ENCODE results near the gene SUPT4H1.
"Not testable (repeated sequence)": the region's sequence is repeated elsewhere in the genome, so short reads cannot be mapped to it uniquely, and the experiment has no call there.

Gene SUPT4H1

DNA sequence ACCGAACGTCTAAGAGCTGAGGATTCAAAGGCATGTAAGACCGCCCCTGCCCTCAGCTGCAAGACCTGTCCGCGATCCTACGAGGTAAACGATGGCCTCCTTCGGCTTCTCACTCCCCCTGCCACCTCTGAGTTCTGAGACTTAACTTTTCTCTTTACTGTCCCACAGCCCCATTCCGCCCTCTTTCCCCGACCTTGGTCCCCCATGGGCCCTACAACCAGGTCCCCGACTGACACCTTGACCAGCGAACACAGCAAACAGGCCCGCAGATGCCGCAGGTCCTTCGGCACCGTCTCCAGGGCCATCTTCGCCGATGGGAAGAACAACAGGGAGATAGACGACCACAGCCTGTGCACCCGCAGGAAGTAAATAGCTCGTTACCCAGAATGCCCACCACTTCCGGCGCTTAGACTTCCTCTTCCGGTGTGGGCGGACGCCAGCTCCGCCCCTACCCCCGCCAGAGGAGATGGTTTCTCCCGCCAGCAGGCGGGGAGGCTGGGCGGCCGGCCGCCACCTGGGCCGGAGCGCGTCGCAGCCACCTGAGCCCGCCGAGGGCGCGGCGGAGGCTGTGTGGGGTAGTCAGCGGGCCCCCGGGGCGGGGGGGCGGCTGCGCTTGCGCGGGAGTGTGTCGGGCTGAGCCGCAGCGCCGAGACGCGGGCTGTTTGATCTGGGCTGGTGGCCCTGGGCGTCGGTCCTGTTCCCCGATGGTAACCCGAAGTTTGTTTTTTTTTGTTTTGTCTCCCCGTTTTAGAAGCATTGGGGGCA is at the start of gene SUPT4H1:
Gene SUPT4H1 (minus strand): TSS at position 371 of the 765 bp plus-strand sequence. CDS start 66 bp downstream, at position 305.
- peak; percentile 95 for DNase-seq

DNA sequence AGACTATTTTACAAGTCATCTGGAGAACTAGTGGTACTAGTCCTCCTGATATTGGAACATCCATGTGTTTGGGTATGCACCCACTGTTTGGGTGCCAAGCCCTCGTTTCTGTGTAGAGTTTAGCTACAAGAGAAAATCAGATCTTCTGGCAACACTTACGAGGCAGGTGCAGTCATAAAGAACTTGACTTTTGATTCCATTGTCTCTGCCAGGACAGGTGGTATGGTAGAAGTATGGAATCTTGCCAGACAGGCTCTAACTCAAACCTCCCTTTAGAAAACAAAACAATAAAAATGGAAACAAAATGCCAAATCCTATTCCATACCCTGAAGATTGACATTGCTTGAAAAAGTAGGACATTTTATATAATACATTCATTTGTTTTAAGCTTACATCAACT is 49.3 kb upstream of the SUPT4H1 start:
- no peak for DNase-seq

DNA sequence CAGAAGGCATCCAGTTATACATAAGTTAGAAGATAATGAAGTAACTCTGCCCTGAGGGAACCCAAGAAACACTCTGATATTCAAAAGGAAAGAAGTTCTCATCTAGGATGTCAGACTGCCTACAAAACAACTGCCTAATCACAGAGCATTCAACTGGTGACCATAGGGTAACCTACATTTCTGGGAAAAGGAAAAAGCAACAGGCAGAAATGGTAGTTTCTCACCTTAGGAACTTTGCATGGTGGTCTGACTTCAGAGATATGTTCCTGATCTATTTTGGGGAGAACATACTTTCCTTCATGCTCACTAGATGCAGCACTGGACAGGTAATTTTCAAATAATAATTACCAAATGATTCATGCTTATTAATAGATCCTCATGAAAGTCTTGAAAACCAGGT is 48.8 kb upstream of the SUPT4H1 start:
- DNase-seq = no peak

- DNase-seq = no peak
Observed at GRCh38 chr17:58399974-58400373, 48.0 kb upstream of the SUPT4H1 start.

- no peak for DNase-seq
Observed at GRCh38 chr17:58398574-58399266, 46.7 kb upstream of the SUPT4H1 start.

- DNase-seq = not testable (repeated sequence)
Observed at GRCh38 chr17:58397421-58397820, 45.4 kb upstream of the SUPT4H1 start.

DNA sequence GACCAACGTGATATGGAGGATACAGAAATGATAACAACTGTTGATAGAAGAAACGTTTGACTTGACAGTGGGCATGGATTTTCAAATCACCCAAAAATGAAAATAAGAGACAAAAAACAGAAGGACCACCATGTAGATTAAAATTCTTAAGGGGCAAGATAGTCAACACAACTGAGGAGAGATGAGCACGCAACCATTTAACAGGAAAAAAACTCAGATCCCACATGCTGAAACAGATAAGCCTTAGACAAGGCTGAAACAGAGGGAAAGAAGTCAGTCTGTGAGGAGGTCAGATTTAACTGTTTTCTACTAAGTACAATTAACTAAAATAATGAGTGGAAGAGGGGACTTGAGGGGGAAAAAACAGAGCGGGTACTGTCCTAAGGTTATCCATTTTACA is 44.2 kb upstream of the SUPT4H1 start:
- DNase-seq = no peak

DNA sequence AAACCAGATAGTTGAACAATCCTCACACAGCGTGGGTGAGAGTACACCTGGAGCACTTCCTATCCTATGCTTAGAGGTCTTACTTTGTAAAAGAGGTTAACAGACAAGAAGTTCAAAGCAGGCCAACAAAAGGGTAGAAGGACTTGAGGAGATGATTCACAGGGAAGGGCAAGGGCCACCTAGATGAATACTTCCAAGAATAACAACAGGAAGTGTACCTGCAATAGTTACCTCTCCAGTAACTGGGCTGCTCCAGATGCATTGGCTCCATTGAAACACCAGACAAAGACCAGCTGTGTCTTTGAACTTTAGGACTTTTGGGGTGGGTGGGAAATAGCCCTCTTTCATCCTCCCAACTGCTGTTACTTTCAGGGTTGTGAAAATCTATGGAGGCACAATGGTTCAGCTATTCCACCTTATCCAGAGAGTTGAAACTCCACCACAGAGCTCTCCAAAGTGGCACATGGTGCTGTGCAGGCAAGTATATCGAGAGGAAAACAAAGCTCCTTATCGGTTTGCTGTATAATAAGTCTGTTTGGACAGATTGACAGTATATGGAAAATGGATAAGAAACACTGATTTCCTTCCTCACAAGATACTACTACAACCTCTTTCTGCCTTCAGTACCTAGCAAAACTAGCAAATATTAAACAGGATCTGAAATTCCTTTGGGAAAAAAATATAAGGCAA is 42.7 kb upstream of the SUPT4H1 start:
- DNase-seq = no peak

GRCh38 chr17:58391302-58391984 is 39.4 kb upstream of the SUPT4H1 start:
- no peak for DNase-seq

DNA sequence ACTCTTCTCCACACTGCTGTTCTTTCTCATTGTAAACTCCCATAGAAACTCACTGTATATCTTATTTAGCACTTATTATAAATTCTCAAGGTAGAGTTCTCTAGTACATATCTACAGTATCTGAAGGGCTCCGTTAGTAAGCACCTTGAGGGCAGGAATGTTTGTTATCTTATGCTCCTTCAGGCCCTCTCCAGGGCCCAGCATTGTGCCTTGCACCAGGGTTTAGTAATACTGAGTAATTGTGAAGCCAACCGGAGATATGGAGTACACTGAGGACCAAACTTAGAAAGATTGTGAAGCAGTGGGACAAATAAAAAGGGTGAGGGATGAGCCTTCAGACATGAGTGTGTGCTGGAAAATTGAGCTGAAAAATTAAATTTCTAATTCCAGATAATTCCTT is 38.9 kb upstream of the SUPT4H1 start:
- no peak for DNase-seq

DNA sequence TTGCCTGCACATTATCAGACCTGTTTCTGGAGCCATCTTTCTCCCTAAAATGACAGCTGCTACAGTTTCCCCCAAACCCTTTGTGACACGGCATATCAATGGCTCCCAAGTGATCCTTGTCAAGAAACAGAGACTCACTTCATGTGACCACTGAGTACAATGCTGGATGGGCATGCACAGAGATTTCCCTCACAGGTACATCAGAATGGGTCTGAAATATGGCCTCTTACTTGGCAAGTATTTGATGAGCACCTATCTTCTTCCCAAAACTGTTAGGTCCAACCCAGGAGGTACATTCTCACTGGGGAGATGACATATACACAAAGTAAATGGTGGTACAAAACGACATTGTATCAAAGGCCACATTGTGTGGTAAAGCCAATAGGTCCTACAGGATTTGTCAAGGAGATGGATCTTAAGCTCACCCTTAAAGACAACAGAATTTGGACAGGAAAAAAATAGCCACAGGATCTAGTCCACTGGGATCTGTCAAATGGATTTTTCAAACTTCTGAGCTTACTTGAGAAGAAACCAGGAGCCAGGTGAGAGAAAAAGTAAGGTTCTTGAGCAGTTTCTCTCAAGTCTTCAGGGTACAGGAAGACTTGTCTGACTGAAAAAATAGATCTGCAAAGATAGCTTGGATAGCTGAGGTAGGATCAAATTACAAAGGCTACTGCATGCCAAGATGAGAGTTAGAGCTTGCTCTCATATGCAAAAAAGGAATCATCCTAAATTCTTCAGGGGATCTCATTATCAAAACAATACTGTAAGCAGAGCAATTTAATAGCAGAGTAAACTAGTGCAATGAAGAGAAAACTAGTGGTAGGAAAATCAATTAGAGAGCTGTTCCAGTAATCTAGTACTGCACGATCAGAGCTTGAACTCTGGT is 36.5 kb upstream of the SUPT4H1 start:
- no peak for DNase-seq

GRCh38 chr17:58387834-58388233 is 35.8 kb upstream of the SUPT4H1 start:
- no peak for DNase-seq

DNA sequence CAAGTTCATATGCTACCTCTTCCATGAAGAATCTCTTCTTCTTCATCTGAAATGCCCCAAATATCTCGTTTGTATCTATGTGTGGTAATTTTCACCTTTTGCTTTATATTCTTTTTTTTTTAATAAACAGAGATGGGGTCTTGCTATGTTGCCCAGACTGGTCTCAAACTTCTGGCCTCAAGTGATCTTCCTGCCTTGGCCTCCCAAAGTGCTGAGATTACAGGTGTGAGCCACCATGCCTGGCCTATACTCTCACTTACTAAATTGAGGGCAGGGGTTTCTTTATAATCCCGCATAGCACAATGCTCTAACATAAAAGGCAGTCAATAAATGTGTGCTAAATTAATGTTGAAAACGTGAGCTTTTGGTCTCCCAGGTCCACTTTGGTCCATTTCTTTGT is 34.7 kb upstream of the SUPT4H1 start:
- no peak for DNase-seq

- no peak for DNase-seq
Observed at GRCh38 chr17:58385359-58385899, 33.4 kb upstream of the SUPT4H1 start.

- no peak for DNase-seq
Observed at GRCh38 chr17:58384897-58385296, 32.9 kb upstream of the SUPT4H1 start.

GRCh38 chr17:58383892-58384462 is 32.0 kb upstream of the SUPT4H1 start:
- no peak for DNase-seq

DNA sequence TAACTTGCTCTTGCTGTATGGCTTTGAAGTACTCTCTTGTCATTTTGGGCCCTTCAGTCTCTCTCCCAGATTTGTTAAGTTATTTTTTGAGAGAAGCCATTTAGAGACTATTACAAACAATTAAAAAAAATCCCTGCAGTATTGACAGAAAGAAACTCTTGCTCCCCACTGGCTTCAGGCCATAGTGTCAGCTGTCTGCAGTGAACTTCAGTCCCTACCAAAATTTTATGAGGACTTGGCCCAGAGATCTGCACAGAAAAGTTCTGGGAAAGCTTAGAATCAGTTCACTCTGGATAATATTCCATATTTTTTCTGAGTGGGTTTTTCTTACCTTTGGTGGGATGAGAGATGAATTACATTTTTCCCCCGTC is 30.9 kb upstream of the SUPT4H1 start:
- no peak for DNase-seq

DNA sequence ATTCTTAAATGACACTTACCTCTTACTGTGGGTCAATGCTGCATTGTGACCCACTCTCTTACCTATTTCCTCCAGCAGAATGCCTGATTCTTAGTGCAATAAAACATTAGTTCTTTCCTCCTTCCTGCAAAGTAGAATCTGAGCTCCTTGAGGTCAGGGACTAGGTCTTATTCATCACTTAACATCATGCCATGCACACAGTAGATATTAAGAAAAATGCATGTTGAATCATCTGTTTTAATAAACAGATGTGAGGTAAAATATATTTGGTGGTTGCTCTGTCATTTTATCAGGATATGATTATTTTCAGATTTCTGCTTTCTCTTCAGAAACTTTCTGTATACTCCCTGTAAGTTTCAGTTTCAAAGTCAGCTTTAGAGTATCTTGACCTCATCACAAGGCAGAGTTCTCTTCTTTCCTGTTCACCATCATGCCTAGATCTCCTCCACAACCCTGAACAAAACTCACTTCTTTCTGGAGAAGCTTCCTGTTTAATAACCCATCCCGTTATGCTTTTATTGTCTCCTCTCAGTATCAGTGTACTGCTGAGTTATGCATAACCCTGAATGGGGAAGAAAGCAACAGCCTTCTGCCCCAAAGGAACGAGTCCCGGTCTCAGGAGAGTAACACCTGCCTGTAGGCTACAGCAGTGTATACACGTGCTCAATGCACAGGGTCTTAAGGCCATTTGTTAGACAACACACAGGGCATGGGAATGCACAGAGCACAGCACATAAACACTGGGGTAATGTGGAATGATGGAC is 30.3 kb upstream of the SUPT4H1 start:
- DNase-seq = no peak

GRCh38 chr17:58381124-58382035 is 29.4 kb upstream of the SUPT4H1 start:
- DNase-seq = no peak
